HepG2 (cell line): ENCODE data around the gene OSBPL1A.

Source experiments
- CREM ChIP-seq, 2 experiments: sonication (generic) in 1 of 2; formaldehyde crosslinking in 1 of 2; IDR thresholded peaks; 2 replicates each; pipeline versions ENCODE4 v1.4.0 to v1.6.1; 2016 to 2020; ENCODE audit warnings: antibody characterized with exemption in 1 of 2, mild to moderate bottlenecking in 1 of 2, missing genetic modification reagents in 1 of 2
- JUND ChIP-seq: sonication (generic); formaldehyde crosslinking; IDR thresholded peaks from 2 replicates; pipeline ENCODE4 v1.8.0; 2022; ENCODE audit warnings: mild to moderate bottlenecking, missing genetic modification reagents
- ZNF776 ChIP-seq: sonication (generic); formaldehyde crosslinking; IDR thresholded peaks from 2 replicates; pipeline ENCODE4 v1.4.0; 2020; ENCODE audit warnings: mild to moderate bottlenecking, missing genetic modification reagents

GRCh38 chr18:24370120-24370519 is 27.5 kb downstream of the OSBPL1A start:
- TF ChIP-seq ZNF776 (CRISPR knock-in tag) (no peak), CREM (IDR thresholded peaks at IDR 0.05) (no peak), CREM (CRISPR knock-in tag; IDR thresholded peaks at IDR 0.05) (no peak), JUND (CRISPR knock-in tag) (no peak)
